Activated T-cell treated with anti-CD3 and anti-CD28 coated beads, Interleukin-2, amount 50 U/mL, for 24 hours (primary cell): ENCODE measurements around the gene CAMK1D.
"Not testable (repeated sequence)": the region's sequence is repeated elsewhere in the genome, so short reads cannot be mapped to it uniquely, and the experiment has no call there.

Source experiments
- DNase-seq: peaks from one replicate; pipeline ENCODE4 v3.0.0-alpha.2; 2020
- H3K27ac Mint-ChIP-seq: 2 replicates; pipeline ENCODE4 v1.8.0; 2020; ENCODE audit warnings: mild to moderate bottlenecking, mixed read lengths
- H3K27me3 Mint-ChIP-seq: 2 replicates; pipeline ENCODE4 v1.8.0; 2020; ENCODE audit warnings: mixed read lengths
- H3K36me3 Mint-ChIP-seq: 2 replicates; pipeline ENCODE4 v1.8.0; 2020; ENCODE audit warnings: low read depth, mixed read lengths
- H3K4me1 Mint-ChIP-seq: 2 replicates; pipeline ENCODE4 v1.8.0; 2020; ENCODE audit warnings: low read depth, mixed read lengths
- H3K4me3 Mint-ChIP-seq: 2 replicates; pipeline ENCODE4 v1.8.0; 2020; ENCODE audit warnings: mild to moderate bottlenecking, moderate library complexity, mixed read lengths
- H3K9me3 Mint-ChIP-seq: 2 replicates; pipeline ENCODE4 v1.8.0; 2020; ENCODE audit warnings: mixed read lengths

The CAMK1D gene

GRCh38 chr10:12848439-12849173 lies 499.3 kb downstream of the CAMK1D start:
- Mint-ChIP-seq H3K9me3 (no peaks in the 10 kb centered on the region), H3K27me3 (peaks cover 49% of the 10 kb centered on the region), H3K36me3 (no peaks in the 10 kb centered on the region), H3K4me1 (peaks cover 4% of the 10 kb centered on the region), H3K4me3 (no peak overlapping the region), H3K27ac (no peak overlapping the region)
- no peak for DNase-seq

GRCh38 chr10:12849319-12850181 lies 500.2 kb downstream of the CAMK1D start:
- H3K4me3 Mint-ChIP-seq, result no peak overlapping the region
- DNase-seq, result no peak
- H3K27me3 Mint-ChIP-seq, result peaks cover 52% of the 10 kb centered on the region
- H3K4me1 Mint-ChIP-seq, result peaks cover 4% of the 10 kb centered on the region
- no peaks in the 10 kb centered on the region for H3K36me3 Mint-ChIP-seq
- no peaks in the 10 kb centered on the region for H3K9me3 Mint-ChIP-seq
- H3K27ac Mint-ChIP-seq, result no peak overlapping the region

GRCh38 chr10:12852687-12853086 lies 503.3 kb downstream of the CAMK1D start:
- no peaks in the 10 kb centered on the region for H3K9me3 Mint-ChIP-seq
- no peak for DNase-seq
- H3K27ac Mint-ChIP-seq, result no peak overlapping the region
- H3K4me1 Mint-ChIP-seq, result peaks cover 4% of the 10 kb centered on the region
- no peaks in the 10 kb centered on the region for H3K36me3 Mint-ChIP-seq
- peaks cover 49% of the 10 kb centered on the region for H3K27me3 Mint-ChIP-seq
- H3K4me3 Mint-ChIP-seq, result no peak overlapping the region

- Mint-ChIP-seq H3K9me3 (no peaks in the 10 kb centered on the region), H3K27ac (no peak overlapping the region), H3K4me1 (no peaks in the 10 kb centered on the region), H3K27me3 (peaks cover 37% of the 10 kb centered on the region), H3K36me3 (no peaks in the 10 kb centered on the region), H3K4me3 (no peak overlapping the region)
- no peak for DNase-seq
Measured at GRCh38 chr10:12854988-12855387, 505.6 kb downstream of the CAMK1D start.

GRCh38 chr10:12862459-12862858 lies 513.1 kb downstream of the CAMK1D start:
- H3K27me3 Mint-ChIP-seq, result peaks cover 9% of the 10 kb centered on the region
- H3K4me3 Mint-ChIP-seq, result no peak overlapping the region
- DNase-seq, result no peak
- no peaks in the 10 kb centered on the region for H3K36me3 Mint-ChIP-seq
- no peak overlapping the region for H3K27ac Mint-ChIP-seq
- no peaks in the 10 kb centered on the region for H3K9me3 Mint-ChIP-seq
- no peaks in the 10 kb centered on the region for H3K4me1 Mint-ChIP-seq

- not testable (repeated sequence) for H3K27ac Mint-ChIP-seq, H3K4me3 Mint-ChIP-seq, H3K9me3 Mint-ChIP-seq, DNase-seq, H3K36me3 Mint-ChIP-seq, H3K4me1 Mint-ChIP-seq, H3K27me3 Mint-ChIP-seq
Measured at GRCh38 chr10:12865515-12865914, 516.2 kb downstream of the CAMK1D start.

GRCh38 chr10:12868229-12868628 lies 518.9 kb downstream of the CAMK1D start:
- Mint-ChIP-seq H3K36me3 (no peaks in the 10 kb centered on the region), H3K4me1 (no peaks in the 10 kb centered on the region), H3K27me3 (peaks cover 5% of the 10 kb centered on the region), H3K9me3 (no peaks in the 10 kb centered on the region), H3K4me3 (no peak overlapping the region), H3K27ac (no peak overlapping the region)
- no peak for DNase-seq

GRCh38 chr10:12869427-12869826 lies 520.1 kb downstream of the CAMK1D start:
- Mint-ChIP-seq H3K4me3 (no peak overlapping the region), H3K27ac (no peak overlapping the region), H3K9me3 (no peaks in the 10 kb centered on the region), H3K27me3 (peaks cover 8% of the 10 kb centered on the region), H3K4me1 (no peaks in the 10 kb centered on the region), H3K36me3 (no peaks in the 10 kb centered on the region)
- no peak for DNase-seq

- H3K4me1 Mint-ChIP-seq, result no peaks in the 10 kb centered on the region
- no peaks in the 10 kb centered on the region for H3K9me3 Mint-ChIP-seq
- no peak for DNase-seq
- peaks cover 17% of the 10 kb centered on the region for H3K27me3 Mint-ChIP-seq
- no peak overlapping the region for H3K27ac Mint-ChIP-seq
- no peak overlapping the region for H3K4me3 Mint-ChIP-seq
- H3K36me3 Mint-ChIP-seq, result no peaks in the 10 kb centered on the region
Measured at GRCh38 chr10:12872577-12872976, 523.2 kb downstream of the CAMK1D start.

- DNase-seq, result no peak
- no peak overlapping the region for H3K4me3 Mint-ChIP-seq
- H3K27ac Mint-ChIP-seq, result no peak overlapping the region
- no peaks in the 10 kb centered on the region for H3K36me3 Mint-ChIP-seq
- peaks cover 21% of the 10 kb centered on the region for H3K27me3 Mint-ChIP-seq
- H3K4me1 Mint-ChIP-seq, result no peaks in the 10 kb centered on the region
- no peaks in the 10 kb centered on the region for H3K9me3 Mint-ChIP-seq
Measured at GRCh38 chr10:12873172-12873571, 523.8 kb downstream of the CAMK1D start.

GRCh38 chr10:12874501-12874900 lies 525.2 kb downstream of the CAMK1D start:
- Mint-ChIP-seq H3K36me3 (no peaks in the 10 kb centered on the region), H3K4me3 (no peak overlapping the region), H3K4me1 (no peaks in the 10 kb centered on the region), H3K27ac (no peak overlapping the region), H3K27me3 (peaks cover 21% of the 10 kb centered on the region), H3K9me3 (no peaks in the 10 kb centered on the region)
- no peak for DNase-seq

- Mint-ChIP-seq H3K9me3 (no peaks in the 10 kb centered on the region), H3K4me1 (no peaks in the 10 kb centered on the region), H3K4me3 (no peak overlapping the region), H3K36me3 (no peaks in the 10 kb centered on the region), H3K27me3 (peaks cover 25% of the 10 kb centered on the region), H3K27ac (no peak overlapping the region)
- DNase-seq, result no peak
Measured at GRCh38 chr10:12875100-12875499, 525.8 kb downstream of the CAMK1D start.

GRCh38 chr10:12876266-12876665 lies 526.9 kb downstream of the CAMK1D start:
- H3K4me3 Mint-ChIP-seq, result no peak overlapping the region
- peaks cover 25% of the 10 kb centered on the region for H3K27me3 Mint-ChIP-seq
- DNase-seq, result no peak
- no peaks in the 10 kb centered on the region for H3K36me3 Mint-ChIP-seq
- no peaks in the 10 kb centered on the region for H3K9me3 Mint-ChIP-seq
- no peaks in the 10 kb centered on the region for H3K4me1 Mint-ChIP-seq
- H3K27ac Mint-ChIP-seq, result no peak overlapping the region

GRCh38 chr10:12877150-12877549 lies 527.8 kb downstream of the CAMK1D start:
- H3K27me3 Mint-ChIP-seq, result peaks cover 30% of the 10 kb centered on the region
- no peak for DNase-seq
- no peaks in the 10 kb centered on the region for H3K4me1 Mint-ChIP-seq
- H3K9me3 Mint-ChIP-seq, result no peaks in the 10 kb centered on the region
- H3K36me3 Mint-ChIP-seq, result no peaks in the 10 kb centered on the region
- no peak overlapping the region for H3K4me3 Mint-ChIP-seq
- H3K27ac Mint-ChIP-seq, result no peak overlapping the region

GRCh38 chr10:12880423-12880822 lies 531.1 kb downstream of the CAMK1D start:
- no peak for DNase-seq
- Mint-ChIP-seq H3K36me3 (no peaks in the 10 kb centered on the region), H3K27ac (no peak overlapping the region), H3K27me3 (peaks cover 36% of the 10 kb centered on the region), H3K4me1 (no peaks in the 10 kb centered on the region), H3K9me3 (no peaks in the 10 kb centered on the region), H3K4me3 (no peak overlapping the region)
